Measurements from ENCODE around the gene MYOCOS.
"Not testable (repeated sequence)": the region's sequence is repeated elsewhere in the genome, so short reads cannot be mapped to it uniquely, and the experiment has no call there.

Gene MYOCOS

DNA sequence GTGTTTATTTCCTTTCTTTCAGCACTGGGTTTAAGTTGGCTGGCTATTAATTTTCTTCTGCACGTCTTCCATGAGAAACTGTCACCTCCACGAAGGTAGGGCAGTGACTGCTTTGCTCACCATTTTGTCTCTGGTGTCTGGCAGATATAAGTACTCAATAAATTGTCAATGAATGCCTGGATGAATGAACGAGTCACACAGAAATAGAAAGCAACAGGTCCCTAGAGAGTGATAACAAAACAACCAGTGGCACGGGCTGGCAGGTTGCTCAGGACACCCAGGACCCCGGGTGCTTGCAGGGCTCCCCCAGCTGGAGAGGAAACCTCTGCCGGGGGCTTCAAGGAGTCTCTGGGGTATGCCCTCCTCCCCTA is 33.7 kb downstream of the MYOCOS start:
- Histone ChIP-seq H3K4me1 (ENCODE audit: control extremely low read depth in 1 of 4, control insufficient read depth in 4 of 4, insufficient read depth in 4 of 4, low read length in 3 of 4) (peaks cover 0 to 15% (median 9%) of the 10 kb centered on the region in 4 experiments), H3K36me3 (ENCODE audit: control insufficient read depth in 4 of 4, insufficient read depth in 4 of 4, low read length in 3 of 4) (no peaks in the 10 kb centered on the region), H3K27ac (ENCODE audit: insufficient read depth in 1 of 2, low read depth in 1 of 2, low read length in 2 of 2, poor library complexity in 1 of 2, severe bottlenecking in 2 of 2) (no peak overlapping the region), H3K27me3 (replicated peaks in 2 of 5; ENCODE audit: control insufficient read depth in 4 of 5, insufficient read depth in 5 of 5, low read length in 4 of 5) (peaks cover 0 to 2% (median 0%) of the 10 kb centered on the region in 5 experiments), H3K4me3 (ENCODE audit: control insufficient read depth in 1 of 7, extremely low read depth in 1 of 7, insufficient read depth in 4 of 7, low read depth in 2 of 7, low read length in 6 of 7) (peak overlapping the region in 2 of 7 experiments; percentile 54 to 72), H3K9me3 (ENCODE audit: control extremely low read depth in 1 of 5, control insufficient read depth in 4 of 5, insufficient read depth in 2 of 5, low read depth in 1 of 5, low read length in 4 of 5) (no peaks in the 10 kb centered on the region)
- peak in 2 of 3 donors; percentile 17 to 26 for DNase-seq
- CTCF ChIA-PET: interaction anchor here (0.8 to 2.5 kb wide), 11 partner anchors 9 to 332 kb away, joined by 3 to 19 read pairs (median 3); no protein-coding TSS in a partner anchor
- WGBS (ENCODE audit: insufficient coverage): 81% methylated on average over 5 of the region's 6 CpGs
- POLR2A ChIA-PET: no interaction called here

DNA sequence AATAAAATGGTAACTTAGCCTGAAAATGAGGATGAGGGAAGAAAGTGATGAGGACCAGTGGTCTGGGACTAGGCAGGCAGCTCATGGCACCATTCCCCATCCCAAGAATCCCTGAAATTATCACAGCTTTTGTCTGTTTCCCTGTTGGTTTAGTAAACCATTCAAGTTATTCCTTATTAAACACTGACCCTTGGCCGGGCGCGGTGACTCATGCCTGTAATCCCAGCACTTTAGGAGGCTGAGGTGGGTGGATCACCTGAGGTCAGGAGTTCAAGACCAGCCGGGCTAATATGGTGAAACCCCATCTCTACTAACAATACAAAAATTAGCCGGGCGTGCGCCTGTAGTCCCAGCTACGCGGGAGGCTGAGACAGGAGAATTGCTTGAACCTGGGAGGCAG is 34.2 kb downstream of the MYOCOS start:
- H3K4me3 ChIP-seq (ENCODE audit: control insufficient read depth in 1 of 7, extremely low read depth in 1 of 7, insufficient read depth in 4 of 7, low read depth in 2 of 7, low read length in 6 of 7); POLR2A ChIA-PET; H3K27me3 ChIP-seq (replicated peaks in 2 of 5; ENCODE audit: control insufficient read depth in 4 of 5, insufficient read depth in 5 of 5, low read length in 4 of 5); H3K36me3 ChIP-seq (ENCODE audit: control insufficient read depth in 4 of 4, insufficient read depth in 4 of 4, low read length in 3 of 4); H3K27ac ChIP-seq (ENCODE audit: insufficient read depth in 1 of 2, low read depth in 1 of 2, low read length in 2 of 2, poor library complexity in 1 of 2, severe bottlenecking in 2 of 2); DNase-seq; H3K9me3 ChIP-seq (ENCODE audit: control extremely low read depth in 1 of 5, control insufficient read depth in 4 of 5, insufficient read depth in 2 of 5, low read depth in 1 of 5, low read length in 4 of 5): not testable (repeated sequence)
- CTCF ChIA-PET: interaction anchor here (0.8 to 2.4 kb wide), 8 partner anchors 9 to 332 kb away, joined by 3 to 14 read pairs (median 3); partner anchors contain the start of gene VAMP4
- H3K4me1 ChIP-seq (ENCODE audit: control extremely low read depth in 1 of 4, control insufficient read depth in 4 of 4, insufficient read depth in 4 of 4, low read length in 3 of 4): peaks cover 0 to 15% (median 9%) of the 10 kb centered on the region in 4 experiments
- WGBS (ENCODE audit: insufficient coverage): no CpG with 5 or more reads among the region's 9 CpGs

DNA sequence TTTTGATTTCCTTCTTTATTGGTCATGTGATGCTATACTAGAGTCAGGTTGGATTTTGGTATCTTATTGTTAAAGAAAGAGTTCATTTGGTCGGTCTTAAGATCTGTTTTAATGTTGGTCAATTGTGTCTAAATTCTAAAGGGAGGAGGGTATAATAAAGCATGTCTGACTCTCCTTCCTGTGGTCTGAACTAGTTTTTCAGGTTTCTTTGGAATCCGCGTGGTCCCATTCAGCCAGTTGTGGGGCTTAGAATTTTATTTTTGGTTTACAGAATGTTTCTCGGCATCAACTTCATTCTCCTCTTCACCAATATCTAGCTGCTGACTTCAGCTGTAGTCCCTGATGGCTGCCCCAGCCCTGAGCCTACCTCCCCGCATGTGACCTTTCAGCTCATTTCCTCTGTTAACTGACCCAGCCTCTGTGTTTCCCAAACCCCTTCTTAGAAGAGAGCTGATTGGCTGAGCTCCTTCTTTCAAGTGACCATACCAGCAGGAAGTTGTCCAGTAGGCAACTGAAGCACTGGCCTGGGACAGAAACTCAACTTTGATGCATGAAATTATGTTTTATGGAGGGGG is 39.1 kb downstream of the MYOCOS start:
- no peak overlapping the region for H3K4me3 ChIP-seq (ENCODE audit: control insufficient read depth in 1 of 7, extremely low read depth in 1 of 7, insufficient read depth in 4 of 7, low read depth in 2 of 7, low read length in 6 of 7)
- H3K9me3 ChIP-seq (ENCODE audit: control extremely low read depth in 1 of 5, control insufficient read depth in 4 of 5, insufficient read depth in 2 of 5, low read depth in 1 of 5, low read length in 4 of 5): no peaks in the 10 kb centered on the region
- no peaks in the 10 kb centered on the region for H3K36me3 ChIP-seq (ENCODE audit: control insufficient read depth in 4 of 4, insufficient read depth in 4 of 4, low read length in 3 of 4)
- DNase-seq: no peak
- H3K27ac ChIP-seq (ENCODE audit: insufficient read depth in 1 of 2, low read depth in 1 of 2, low read length in 2 of 2, poor library complexity in 1 of 2, severe bottlenecking in 2 of 2): no peak overlapping the region
- no peaks in the 10 kb centered on the region for H3K27me3 ChIP-seq (replicated peaks in 2 of 5; ENCODE audit: control insufficient read depth in 4 of 5, insufficient read depth in 5 of 5, low read length in 4 of 5)
- ChIA-PET CTCF (interaction anchor here (1.2 to 1.7 kb wide), 2 partner anchors 16 to 54 kb away, joined by 4 to 5 read pairs; no protein-coding TSS in a partner anchor), POLR2A (no interaction called here)
- WGBS (ENCODE audit: insufficient coverage): 92% methylated on average over 2 of the region's 5 CpGs
- peaks cover 0 to 15% (median 5%) of the 10 kb centered on the region in 4 experiments for H3K4me1 ChIP-seq (ENCODE audit: control extremely low read depth in 1 of 4, control insufficient read depth in 4 of 4, insufficient read depth in 4 of 4, low read length in 3 of 4)

DNA sequence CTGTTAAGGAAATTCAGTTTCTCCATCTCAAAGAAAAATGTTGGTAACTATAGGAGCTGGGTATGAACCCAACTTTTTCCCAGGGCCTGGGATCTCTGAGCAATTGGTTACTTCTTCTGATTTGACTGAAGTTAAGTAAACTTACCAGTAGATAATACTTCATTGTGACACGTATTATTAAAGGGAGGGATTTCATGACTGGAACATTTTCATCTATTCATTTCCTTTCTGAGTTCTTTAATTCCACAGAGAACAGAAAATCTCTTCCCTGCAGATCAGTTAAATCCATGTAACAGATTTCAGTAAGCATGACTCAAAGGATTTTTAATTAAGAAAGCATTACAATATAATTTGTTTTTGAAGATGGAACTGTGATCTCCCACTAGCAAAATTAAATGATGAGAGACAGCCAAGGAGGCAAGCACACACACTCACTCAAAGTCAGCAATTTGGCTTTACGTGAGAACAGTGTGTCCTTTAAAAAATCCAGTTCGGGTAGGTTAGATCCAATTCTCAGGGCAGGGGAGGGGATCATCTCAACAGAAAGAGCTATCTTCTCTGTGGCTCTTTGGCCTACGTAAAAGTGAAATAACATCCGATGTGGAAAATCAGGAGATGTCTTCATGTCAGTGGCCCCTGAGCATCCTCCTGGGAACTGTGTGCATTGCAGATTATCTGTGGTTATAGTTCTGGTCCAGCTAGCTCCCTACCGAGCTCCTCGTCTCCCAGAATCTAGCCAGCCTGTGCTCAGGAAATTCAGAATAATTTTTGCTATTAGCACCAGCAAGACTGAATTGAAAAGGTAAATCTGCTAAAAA is 41.2 kb downstream of the MYOCOS start:
- Histone ChIP-seq H3K9me3 (ENCODE audit: control extremely low read depth in 1 of 5, control insufficient read depth in 4 of 5, insufficient read depth in 2 of 5, low read depth in 1 of 5, low read length in 4 of 5) (no peaks in the 10 kb centered on the region), H3K27me3 (replicated peaks in 2 of 5; ENCODE audit: control insufficient read depth in 4 of 5, insufficient read depth in 5 of 5, low read length in 4 of 5) (no peaks in the 10 kb centered on the region), H3K36me3 (ENCODE audit: control insufficient read depth in 4 of 4, insufficient read depth in 4 of 4, low read length in 3 of 4) (no peaks in the 10 kb centered on the region), H3K4me1 (ENCODE audit: control extremely low read depth in 1 of 4, control insufficient read depth in 4 of 4, insufficient read depth in 4 of 4, low read length in 3 of 4) (peaks cover 0 to 15% (median 5%) of the 10 kb centered on the region in 4 experiments), H3K4me3 (ENCODE audit: control insufficient read depth in 1 of 7, extremely low read depth in 1 of 7, insufficient read depth in 4 of 7, low read depth in 2 of 7, low read length in 6 of 7) (no peak overlapping the region), H3K27ac (ENCODE audit: insufficient read depth in 1 of 2, low read depth in 1 of 2, low read length in 2 of 2, poor library complexity in 1 of 2, severe bottlenecking in 2 of 2) (no peak overlapping the region)
- no peak for DNase-seq
- CTCF ChIA-PET: interaction anchor here (0.6 to 1.5 kb wide), 4 partner anchors 9 to 47 kb away, joined by 3 to 4 read pairs (median 3); partner anchors contain the start of gene MYOC
- POLR2A ChIA-PET: no interaction called here
- WGBS (ENCODE audit: insufficient coverage): 91% methylated on average over 6 of the region's 7 CpGs

DNA sequence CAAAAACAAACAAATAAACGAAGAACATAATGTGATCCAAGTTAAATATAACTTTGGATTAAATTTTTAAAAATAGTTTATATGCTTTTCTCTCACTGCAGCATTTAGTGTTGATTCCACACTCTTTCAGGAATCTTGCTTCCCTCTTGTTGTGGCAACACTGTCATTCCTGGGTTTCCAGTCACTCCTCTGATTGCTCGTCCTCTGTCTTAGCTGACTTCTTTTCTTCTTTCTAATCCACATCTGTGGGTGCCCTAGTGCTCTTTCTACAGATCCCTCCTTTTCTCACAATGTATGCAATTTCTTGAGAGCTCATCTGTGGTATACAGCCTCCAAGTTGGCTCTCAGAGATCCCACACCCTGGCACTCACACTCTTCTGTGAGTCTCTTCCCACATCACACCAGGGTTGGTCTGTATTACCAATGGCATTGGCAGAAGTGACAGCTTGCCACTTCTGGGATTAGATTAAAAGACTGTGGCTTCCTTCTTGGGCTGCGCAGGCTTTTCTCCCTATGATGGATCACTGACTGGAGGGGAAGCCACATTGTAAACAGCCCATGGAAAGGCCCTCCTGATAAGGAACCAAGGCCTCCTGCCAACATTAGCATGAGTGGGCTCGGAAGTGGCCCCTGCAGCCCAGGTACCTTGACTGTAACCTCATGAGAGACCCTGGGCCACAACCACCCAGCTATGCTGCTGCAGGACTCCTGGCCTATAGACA is 42.0 kb downstream of the MYOCOS start:
- no peaks in the 10 kb centered on the region for H3K36me3 ChIP-seq (ENCODE audit: control insufficient read depth in 4 of 4, insufficient read depth in 4 of 4, low read length in 3 of 4)
- DNase-seq: peak in 2 of 3 donors; percentile 38 to 55
- no peak overlapping the region for H3K4me3 ChIP-seq (ENCODE audit: control insufficient read depth in 1 of 7, extremely low read depth in 1 of 7, insufficient read depth in 4 of 7, low read depth in 2 of 7, low read length in 6 of 7)
- 28% methylated on average over 3 of the region's 4 CpGs for WGBS (ENCODE audit: insufficient coverage)
- POLR2A ChIA-PET: no interaction called here
- H3K27me3 ChIP-seq (replicated peaks in 2 of 5; ENCODE audit: control insufficient read depth in 4 of 5, insufficient read depth in 5 of 5, low read length in 4 of 5): no peaks in the 10 kb centered on the region
- no peaks in the 10 kb centered on the region for H3K9me3 ChIP-seq (ENCODE audit: control extremely low read depth in 1 of 5, control insufficient read depth in 4 of 5, insufficient read depth in 2 of 5, low read depth in 1 of 5, low read length in 4 of 5)
- H3K27ac ChIP-seq (ENCODE audit: insufficient read depth in 1 of 2, low read depth in 1 of 2, low read length in 2 of 2, poor library complexity in 1 of 2, severe bottlenecking in 2 of 2): no peak overlapping the region
- CTCF ChIA-PET: interaction anchor here (0.9 to 1.5 kb wide), 3 partner anchors 9 to 46 kb away, joined by 3 to 4 read pairs (median 3); partner anchors contain the start of gene MYOC
- H3K4me1 ChIP-seq (ENCODE audit: control extremely low read depth in 1 of 4, control insufficient read depth in 4 of 4, insufficient read depth in 4 of 4, low read length in 3 of 4): peaks cover 0 to 15% (median 5%) of the 10 kb centered on the region in 4 experiments

DNA sequence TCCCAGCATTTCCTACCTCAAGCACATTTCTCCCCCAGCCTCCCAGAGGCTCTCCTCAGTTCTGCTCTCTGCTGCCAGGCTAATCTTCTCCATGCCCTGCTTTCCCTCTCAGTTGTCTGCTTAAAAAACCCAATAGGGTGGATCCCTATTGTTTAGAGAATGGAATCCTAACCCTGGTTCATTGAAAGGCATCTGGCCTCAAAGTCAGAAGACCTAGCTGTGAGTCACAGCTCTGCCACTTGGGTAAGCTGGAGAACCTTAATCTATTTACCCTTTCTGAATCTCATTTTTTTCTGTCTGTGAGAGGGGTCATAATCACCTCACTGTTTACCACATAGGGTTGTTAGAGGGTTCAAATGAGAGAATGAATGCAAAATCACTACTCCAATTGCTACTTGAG is 42.9 kb downstream of the MYOCOS start:
- peaks cover 0 to 15% (median 5%) of the 10 kb centered on the region in 4 experiments for H3K4me1 ChIP-seq (ENCODE audit: control extremely low read depth in 1 of 4, control insufficient read depth in 4 of 4, insufficient read depth in 4 of 4, low read length in 3 of 4)
- POLR2A ChIA-PET: no interaction called here

More for the DNA sequence above, 42.9 kb downstream of the MYOCOS start:
- Histone ChIP-seq H3K4me3 (ENCODE audit: control insufficient read depth in 1 of 7, extremely low read depth in 1 of 7, insufficient read depth in 4 of 7, low read depth in 2 of 7, low read length in 6 of 7) (no peak overlapping the region), H3K27me3 (replicated peaks in 2 of 5; ENCODE audit: control insufficient read depth in 4 of 5, insufficient read depth in 5 of 5, low read length in 4 of 5) (no peaks in the 10 kb centered on the region), H3K36me3 (ENCODE audit: control insufficient read depth in 4 of 4, insufficient read depth in 4 of 4, low read length in 3 of 4) (no peaks in the 10 kb centered on the region), H3K9me3 (ENCODE audit: control extremely low read depth in 1 of 5, control insufficient read depth in 4 of 5, insufficient read depth in 2 of 5, low read depth in 1 of 5, low read length in 4 of 5) (no peaks in the 10 kb centered on the region), H3K27ac (ENCODE audit: insufficient read depth in 1 of 2, low read depth in 1 of 2, low read length in 2 of 2, poor library complexity in 1 of 2, severe bottlenecking in 2 of 2) (no peak overlapping the region)
- no peak for DNase-seq
- CTCF ChIA-PET: interaction anchor here (1.3 to 1.5 kb wide), 2 partner anchors 45 to 83 kb away, joined by 3 read pairs; no protein-coding TSS in a partner anchor

Data from common myeloid progenitor, CD34-positive (primary cell).